ENCODE measurements around the gene IVNS1ABP.

The IVNS1ABP gene

DNA sequence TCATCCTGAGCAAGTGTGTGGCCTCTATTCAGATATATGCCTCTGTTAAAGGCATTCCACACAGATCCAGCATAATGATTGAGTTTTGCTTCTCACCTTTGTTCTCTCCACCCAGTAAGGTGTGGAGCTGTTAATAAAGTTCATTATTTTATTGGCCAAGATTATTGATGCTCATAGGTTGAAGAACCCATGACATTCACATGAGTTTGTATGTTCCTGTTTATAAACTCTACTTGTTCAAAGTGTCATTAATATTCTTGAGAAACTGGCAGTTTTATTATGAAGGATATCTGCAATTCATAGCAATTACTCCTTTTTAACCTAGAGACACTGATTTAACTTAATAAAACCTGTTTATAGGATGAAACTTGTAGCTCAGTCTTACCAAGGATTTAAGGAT lies 22.0 kb downstream of the IVNS1ABP start:
- H3K4me3 ChIP-seq (ENCODE audit: low read depth, low read length): no peak overlapping the region

DNA sequence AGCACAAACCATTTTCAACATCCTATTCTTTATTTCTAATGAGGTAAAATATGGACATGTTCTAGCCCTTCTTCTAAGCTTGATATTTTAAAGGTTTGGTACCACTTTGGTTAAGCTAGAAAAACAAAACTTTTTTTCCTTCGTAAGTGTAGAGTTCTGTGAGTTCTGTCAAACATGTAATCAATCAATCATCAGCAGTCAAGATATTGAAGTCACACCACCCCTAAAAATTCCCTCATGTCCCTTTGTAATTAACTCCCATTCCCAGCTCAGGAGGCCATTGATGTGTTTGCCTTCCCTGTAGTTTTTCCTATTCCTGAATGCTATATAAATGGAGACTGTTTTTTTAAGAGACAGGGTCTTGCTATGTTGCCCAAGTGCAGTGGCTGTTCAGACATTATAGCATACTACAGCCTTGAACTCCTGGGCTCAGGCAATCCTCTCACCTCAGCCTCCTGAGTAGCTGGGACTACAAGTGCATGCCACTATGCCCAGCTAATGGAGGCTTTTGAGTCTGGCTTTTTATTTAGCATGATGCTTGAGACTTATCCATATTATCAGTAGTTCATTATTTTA lies 23.0 kb downstream of the IVNS1ABP start:
- H3K4me3 ChIP-seq (ENCODE audit: low read depth, low read length): no peak overlapping the region

DNA sequence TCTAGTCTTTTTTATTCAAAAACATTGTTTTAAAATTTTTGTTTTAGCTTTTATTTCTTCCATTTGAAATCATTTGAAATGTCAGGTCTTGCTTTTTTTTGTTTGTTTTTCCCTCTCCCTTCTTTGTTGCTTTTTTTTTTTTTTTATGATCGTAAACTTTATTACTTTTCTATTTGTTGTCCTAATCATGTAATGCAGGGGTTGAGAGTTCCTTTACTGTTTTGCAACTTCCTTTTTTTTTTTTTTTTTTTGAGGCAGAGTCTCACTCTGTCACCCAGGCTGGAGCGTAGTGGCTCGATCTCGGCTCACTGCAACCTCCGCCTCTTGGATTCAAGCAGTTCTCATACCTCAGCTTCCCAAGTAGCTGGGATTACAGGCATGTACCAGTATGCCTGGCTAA lies 24.8 kb downstream of the IVNS1ABP start:
- H3K4me3 ChIP-seq (ENCODE audit: low read depth, low read length): no peak overlapping the region

DNA sequence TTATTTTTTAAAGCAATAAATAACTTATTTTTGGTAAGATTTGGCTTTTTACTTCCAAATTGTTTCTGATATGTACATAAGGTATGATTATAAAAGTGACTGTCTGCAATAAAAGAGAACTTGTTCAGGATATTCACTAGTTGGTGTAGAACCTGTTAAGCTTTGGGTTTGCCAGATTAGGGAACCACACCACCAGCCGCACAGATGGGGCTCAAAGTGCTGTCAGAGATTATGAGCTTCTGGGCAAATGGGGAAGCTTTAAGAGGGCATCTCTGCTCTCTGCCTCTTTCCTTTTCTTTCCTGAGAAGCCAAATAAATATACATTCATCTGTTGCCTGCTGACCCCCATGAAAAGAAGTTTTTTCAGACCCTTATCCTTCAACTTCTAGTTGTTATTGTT lies 25.4 kb downstream of the IVNS1ABP start:
- H3K4me3 ChIP-seq (ENCODE audit: low read depth, low read length): no peak overlapping the region

DNA sequence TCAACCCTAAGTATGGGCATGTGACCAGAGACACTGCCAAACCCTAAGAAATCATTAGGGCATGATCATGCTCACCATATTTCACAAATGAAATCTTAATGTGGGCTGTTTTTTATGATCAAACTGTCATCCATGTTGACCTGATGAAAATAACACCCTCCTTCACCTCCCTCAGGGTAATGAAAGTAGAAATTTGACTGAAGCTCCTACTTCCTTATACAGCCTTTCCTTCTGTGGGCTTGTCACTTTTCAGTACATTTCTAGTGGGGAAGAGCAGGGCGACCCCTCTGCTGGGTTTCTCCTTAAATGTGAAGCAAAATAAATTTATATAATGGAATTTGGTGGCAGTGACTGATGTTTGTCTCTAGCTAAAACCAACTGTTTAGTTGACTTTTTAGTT lies 25.9 kb downstream of the IVNS1ABP start:
- no peak overlapping the region for H3K4me3 ChIP-seq (ENCODE audit: low read depth, low read length)

DNA sequence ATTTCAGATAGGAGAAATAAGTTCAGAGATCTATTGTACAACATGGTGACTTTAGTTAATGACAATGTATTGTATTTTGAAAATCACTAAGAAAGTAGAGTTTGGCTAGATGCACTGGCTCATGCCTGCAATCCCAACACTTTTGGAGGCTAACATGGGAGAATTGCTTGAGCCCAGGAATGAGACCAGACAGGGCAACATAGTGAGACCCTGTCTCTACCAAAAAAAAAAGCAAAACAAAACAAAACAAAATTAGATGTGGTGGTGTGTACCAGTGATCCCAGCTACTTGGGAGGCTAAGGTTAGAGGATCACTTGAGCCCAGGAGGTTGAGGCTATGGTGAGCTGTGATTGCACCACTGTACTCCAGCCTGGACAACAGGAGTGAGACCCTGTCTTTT lies 27.2 kb downstream of the IVNS1ABP start:
- no peak overlapping the region for H3K4me3 ChIP-seq (ENCODE audit: low read depth, low read length)

DNA sequence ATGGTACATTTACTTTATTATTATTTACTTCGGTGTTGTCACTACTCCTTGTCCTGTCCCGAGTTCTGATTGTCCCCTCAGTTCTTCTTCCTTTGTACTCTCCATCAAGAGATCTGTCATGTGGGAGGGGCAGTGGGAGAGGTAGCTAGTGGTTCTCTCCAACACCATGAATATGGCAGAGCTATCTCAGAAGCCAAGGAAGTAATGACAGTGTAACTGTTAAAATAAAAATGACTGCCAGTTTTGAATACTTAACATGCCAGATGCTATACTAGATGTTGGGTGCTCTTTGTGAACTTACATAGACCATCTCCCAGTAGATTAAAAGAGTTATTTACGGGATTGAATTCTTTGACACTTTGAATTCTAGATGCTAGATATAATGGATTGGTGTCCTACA lies 28.6 kb downstream of the IVNS1ABP start:
- no peak overlapping the region for H3K4me3 ChIP-seq (ENCODE audit: low read depth, low read length)

DNA sequence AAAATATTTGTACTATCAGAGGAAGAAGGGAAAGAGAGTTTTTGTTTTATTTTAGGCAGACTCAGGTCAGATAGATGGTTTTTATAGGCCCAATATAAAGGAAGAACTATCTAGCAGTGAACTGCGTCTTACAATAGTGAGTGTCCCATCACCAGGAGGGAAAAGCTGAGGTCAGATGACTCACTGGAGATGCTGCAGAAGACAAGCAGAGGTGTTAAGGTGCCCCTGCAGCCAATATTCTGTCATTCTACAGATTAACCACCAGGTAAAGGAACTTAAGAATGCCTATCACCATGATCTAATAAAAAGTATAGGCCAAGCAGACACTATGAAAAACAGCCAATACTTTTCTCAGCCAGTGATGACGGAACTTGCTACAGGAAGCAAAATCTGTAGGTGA lies 29.6 kb downstream of the IVNS1ABP start:
- no peak overlapping the region for H3K4me3 ChIP-seq (ENCODE audit: low read depth, low read length)

DNA sequence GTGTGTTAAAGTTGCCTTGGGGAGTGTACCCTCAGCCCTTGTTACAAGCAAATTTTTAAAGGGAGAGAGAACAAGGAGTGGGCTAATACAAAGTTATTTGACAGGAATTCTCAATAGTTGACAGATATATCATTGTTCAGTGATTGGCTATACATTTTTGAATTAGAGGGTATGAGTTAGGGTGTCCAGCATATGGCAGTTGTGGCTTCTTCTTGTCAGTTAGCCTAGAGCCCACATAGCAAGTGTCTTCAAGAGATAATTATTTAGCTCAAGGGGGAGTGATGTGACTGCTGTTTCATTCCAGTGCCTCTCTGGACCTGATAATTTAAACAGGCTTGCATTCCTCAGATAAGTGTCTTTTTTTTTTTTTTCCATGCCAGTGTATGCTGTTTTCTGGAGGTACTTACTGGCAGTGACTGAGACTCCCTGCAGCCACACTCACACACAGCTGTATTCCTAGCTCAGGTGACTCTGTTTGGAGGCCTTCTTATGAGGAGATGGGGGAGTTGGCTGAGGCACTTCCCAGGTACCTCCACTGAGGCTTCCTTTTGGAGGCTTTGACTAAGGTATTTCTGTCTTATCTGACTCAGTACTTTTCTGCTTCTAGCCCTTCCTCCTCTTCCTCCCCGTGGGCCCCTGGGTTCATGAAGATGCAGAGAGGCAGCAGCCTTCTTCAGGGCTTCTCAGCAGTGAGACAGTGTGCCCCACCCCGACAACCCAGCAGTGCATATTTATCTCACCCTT lies 32.3 kb downstream of the IVNS1ABP start:
- H3K4me3 ChIP-seq (ENCODE audit: low read depth, low read length): no peak overlapping the region

DNA sequence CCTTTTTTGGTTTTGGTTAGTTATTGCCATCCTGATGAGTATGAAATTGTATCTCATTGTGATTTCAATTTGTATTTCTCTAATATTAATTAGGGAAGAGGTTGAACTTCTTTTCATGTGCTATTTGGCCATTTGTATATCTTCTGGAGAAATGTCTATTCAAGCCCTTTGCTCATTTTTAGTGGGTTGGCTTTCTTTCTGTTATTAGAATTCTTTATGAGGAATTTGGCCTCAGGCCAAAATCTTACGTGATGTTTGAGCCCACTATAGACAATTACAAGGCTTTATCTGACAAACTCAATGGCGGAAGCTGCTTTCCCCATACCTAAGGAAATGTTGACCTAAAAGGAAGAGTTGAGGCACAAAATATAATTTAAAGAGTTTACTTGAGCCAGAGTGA lies 32.9 kb downstream of the IVNS1ABP start:
- H3K4me3 ChIP-seq (ENCODE audit: low read depth, low read length): no peak overlapping the region

DNA sequence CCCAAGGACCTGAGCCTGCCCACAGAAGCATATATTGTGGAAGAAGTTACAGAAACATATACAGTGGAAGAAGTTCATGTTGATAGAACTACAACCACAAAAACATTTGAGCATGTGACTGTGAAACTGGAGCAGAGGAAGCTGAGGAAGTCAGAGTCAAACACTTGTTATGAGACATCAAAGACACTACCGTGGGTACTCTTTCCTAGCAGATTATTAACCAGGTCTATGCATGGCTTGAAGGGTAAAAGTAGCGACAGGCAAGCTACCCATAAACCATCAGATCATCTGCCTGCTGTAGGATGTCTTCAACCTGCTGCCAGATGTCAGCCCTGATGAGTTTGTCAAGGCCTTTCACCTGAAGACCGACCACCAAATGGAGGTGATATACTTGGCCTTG lies 35.8 kb downstream of the IVNS1ABP start:
- no peak overlapping the region for H3K4me3 ChIP-seq (ENCODE audit: low read depth, low read length)

DNA sequence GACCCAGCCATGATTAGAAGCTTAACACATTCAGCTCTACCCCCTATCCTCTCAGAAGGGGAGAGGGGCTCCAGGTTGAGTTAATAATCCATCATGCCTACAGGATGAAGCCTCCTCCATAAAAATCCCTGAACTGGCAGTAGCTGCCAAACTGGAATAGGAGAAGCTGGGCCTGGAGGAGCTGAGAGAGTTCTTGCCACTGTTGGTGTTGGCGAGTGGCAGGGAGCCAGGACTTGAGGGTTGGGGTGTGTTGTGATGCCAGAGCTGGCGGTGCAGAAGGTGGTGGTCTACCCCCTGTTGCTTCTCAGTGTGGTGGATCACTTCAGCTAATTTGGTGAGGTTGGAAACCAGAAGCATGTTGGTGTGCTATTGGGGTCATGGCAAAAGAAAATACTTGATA lies 36.5 kb downstream of the IVNS1ABP start:
- no peak overlapping the region for H3K4me3 ChIP-seq (ENCODE audit: low read depth, low read length)

DNA sequence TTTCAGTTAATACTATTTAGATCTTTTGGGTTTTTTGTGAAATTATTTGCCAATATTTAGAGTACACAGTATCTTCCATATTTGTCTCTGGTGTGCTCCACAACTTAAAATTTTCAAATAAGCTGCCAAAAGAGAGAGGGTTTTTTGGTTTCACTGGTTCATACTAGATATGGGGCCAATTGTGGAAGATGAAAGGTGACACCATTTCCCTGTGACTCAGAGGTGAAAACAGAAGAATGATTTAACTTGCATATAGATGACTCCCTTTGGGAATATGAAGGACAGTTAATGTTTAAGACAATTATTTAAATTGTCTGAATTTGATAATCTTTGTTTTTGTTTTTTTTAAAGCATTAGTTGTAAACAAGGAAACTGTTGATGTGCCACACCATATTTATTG lies 37.5 kb downstream of the IVNS1ABP start:
- no peak overlapping the region for H3K4me3 ChIP-seq (ENCODE audit: low read depth, low read length)

DNA sequence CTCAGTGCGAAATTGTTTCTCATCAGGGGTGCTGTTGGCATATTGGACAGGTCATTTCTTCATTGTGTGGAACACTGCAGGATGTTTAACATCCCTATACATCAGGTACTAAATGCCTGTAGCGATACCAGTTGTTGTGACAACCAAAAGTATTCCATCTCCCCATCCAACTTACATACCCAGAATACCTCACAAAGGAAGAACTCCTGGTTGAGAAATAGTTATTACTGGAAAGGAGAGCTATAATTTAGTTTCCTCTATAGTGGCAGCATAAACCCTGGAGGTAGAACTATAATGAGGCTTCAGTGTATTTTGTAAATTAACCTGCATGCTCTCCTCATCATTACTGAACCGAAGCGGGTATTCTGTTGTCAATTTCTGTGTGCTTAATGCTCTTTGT lies 45.1 kb downstream of the IVNS1ABP start:
- no peak overlapping the region for H3K4me3 ChIP-seq (ENCODE audit: low read depth, low read length)

DNA sequence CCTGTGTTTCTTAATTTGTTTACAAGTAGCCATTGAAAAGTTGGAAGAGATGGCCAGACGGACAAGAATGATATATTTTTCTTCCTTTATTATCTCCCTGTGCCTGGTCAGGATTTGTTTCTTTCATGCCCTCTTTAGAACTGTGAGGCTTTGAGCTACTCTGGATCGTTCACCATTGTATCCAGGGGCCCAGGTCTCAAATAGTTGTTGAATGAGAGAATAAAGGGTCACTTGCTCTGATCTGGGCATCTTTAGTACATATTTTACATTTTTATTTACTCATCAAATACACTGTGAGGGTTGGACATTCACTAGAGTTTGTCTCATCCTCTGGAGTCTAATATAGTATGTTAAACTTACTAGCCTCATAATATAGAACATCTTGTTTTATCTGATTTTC lies 48.7 kb downstream of the IVNS1ABP start:
- no peak overlapping the region for H3K4me3 ChIP-seq (ENCODE audit: low read depth, low read length)

DNA sequence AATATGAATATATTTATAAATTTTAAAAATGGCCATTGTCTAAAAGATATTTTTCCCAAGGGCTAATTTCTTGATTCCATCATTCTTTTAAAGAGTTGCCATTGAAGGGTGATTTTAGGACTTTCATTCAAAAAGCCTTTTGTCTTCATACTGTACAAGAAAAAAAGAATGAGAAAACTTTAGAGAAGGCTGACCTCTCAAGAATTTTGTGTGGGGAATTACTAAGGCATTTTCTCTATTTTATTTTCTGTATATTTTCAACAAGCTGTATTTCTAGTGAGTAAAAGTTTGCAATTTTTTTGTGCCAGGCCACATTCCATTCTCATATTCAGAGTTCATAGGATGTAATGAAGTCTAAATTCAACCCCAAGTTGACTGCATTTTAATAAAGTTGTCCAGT lies 49.3 kb downstream of the IVNS1ABP start:
- H3K4me3 ChIP-seq (ENCODE audit: low read depth, low read length): no peak overlapping the region

DNA sequence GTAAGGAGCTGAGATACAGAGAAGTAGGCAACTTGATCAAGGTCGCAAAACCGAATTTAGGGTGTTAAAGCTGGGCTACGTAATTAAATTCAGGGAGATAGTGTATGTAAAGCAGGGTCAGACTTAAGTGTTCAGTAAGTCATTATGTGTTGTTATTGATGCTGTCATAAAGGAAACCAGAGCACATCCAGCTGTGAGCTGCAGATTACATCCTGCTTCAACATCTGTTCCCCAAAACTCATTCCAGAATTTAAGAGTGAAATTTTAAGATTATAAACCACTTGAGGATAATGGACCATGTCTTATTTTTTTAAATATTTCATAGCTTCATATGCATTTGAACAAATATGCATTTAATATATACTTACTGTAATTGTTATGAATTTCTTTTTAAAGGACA lies 49.7 kb downstream of the IVNS1ABP start:
- H3K4me3 ChIP-seq (ENCODE audit: low read depth, low read length): no peak overlapping the region

DNA sequence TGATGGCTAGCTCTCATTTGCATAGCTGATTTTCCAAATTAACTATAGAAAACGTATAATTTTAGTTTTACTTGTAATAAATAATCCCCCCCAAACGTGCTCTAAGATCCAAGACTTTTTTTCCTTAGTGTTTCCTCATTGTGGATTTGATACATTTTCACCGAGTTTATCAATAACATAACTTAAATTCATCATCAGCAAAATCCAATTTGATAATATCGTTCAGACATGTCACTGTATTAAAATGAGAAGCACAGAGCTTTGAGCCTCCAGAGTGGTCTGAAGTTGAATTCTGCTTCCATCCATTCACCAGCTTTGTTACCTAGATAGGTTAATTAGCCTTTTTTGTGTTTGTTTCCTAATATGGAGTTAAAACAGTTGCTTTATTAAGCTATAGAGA lies 51.7 kb downstream of the IVNS1ABP start:
- no peak overlapping the region for H3K4me3 ChIP-seq (ENCODE audit: low read depth, low read length)

DNA sequence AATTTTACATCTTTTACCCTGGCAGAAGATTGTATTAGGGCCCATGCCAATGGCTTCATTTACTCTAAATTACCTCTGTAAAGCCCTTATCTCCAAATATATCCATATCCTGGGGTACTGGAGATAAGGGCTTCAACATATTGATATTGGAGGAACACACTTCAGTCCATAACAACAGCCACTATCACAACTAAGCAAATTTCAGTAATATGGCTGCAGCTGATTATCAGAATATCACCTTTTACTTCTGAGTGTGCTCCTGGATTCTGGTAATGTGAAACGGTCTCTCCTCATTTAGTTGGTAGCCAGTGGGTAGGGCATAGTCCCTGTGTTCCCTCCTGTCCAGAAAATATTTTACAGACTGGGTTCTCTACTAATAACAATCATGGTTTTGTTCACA lies 53.3 kb downstream of the IVNS1ABP start:
- no peak overlapping the region for H3K4me3 ChIP-seq (ENCODE audit: low read depth, low read length)

DNA sequence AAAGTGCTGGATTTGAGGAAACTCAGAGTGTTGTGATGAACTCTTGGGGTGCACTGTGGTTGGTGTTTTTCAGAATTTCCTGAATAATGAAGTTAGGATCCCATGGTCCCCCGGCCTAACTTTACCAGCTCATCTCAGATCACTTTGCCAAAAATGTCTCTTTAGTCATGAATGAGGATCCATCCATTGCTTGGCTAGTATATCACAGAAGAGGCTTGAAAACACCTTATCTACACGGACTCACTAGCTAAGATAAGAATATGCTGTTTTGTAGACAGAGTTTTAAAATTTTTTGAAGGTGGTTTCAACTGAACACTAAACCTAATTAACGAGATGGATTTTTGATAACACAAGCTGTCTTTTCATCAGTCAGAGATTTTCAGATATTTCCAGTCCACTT lies 53.8 kb downstream of the IVNS1ABP start:
- no peak overlapping the region for H3K4me3 ChIP-seq (ENCODE audit: low read depth, low read length)

DNA sequence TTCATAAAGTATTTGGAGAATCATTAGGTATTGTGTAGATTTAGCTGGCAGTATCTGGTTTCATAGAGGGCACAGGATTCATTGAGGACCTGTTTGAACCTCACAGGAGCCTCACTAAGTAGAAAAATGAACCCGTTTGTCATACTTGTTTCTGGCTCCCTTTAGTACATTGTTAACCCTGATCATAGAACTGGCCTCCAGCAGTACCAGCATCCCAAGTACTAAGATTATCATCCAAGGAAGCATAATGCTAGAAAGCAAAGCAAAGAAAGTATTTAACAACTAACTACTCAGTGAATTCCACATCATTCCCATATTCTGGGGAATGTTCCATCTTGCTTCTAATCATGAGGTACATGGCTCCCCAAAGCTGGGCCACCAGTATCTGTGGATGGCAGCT lies 54.9 kb downstream of the IVNS1ABP start:
- no peak overlapping the region for H3K4me3 ChIP-seq (ENCODE audit: low read depth, low read length)

DNA sequence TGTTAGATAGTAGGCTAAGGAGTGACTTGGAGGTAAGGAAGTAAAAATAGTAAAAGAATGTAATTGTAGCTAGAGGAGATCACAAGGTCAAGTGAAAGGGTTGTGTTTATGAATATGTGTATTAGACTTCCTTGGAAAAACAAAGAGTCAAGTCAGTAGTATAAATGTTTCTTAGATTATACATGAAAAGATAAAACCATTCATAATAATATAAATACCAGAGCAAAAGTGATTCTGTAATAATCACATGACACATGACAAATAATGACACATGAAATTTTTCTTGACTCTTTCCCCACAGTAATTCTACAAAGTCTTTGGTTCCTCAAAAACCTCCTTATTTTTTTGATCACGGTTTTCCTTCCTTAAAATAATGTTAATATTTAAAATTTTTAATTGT lies 56.4 kb downstream of the IVNS1ABP start:
- no peak overlapping the region for H3K4me3 ChIP-seq (ENCODE audit: low read depth, low read length)

DNA sequence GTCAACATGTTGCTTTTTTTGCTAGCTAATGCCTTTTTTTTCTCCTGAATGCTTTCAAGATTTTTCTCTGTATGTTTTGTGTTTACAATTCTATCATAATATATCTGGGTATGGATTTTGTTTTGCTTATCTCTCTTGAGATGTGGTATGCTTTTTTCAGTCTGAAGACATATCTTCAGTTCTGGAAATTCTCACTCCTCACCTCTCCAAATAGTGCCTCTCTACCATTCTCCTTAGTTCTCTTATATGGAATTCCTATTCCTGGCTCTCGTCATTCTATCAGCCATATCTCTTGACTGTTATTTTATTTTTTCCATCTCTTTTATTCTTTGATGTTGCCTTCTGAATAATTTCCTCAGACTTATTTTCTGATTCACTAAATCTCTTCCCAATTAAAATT lies 58.4 kb downstream of the IVNS1ABP start:
- no peak overlapping the region for H3K4me3 ChIP-seq (ENCODE audit: low read depth, low read length)

All from iPS-11a (cell line).